ENCODE data around the gene FMN1. TPM values are rescaled to one million over a fixed set of nuclear protein-coding genes. Genes with fewer than 3 reads are reported as not detected.

The FMN1 gene
- total RNA-seq, 4 donors from 2014 or later = 32.6 to 102 (median 63.0) TPM

- intact Hi-C loops (cut with DNase I; ENCODE audit: low total_unique reads) = no loop called here
- 77% methylated on average over 3 of the region's 3 CpGs; no CpG with 5 or more reads in 1 of the 2 donors for WGBS, 2 donors (ENCODE audit: low coverage in 1 of 2)
- no peaks in the 10 kb centered on the region for H3K36me3 ChIP-seq
- no peak overlapping the region for H3K27ac ChIP-seq
- no peaks in the 10 kb centered on the region for H3K27me3 ChIP-seq
- no peaks in the 10 kb centered on the region for H3K4me1 ChIP-seq
- no peak for DNase-seq
- TF ChIP-seq POLR2AphosphoS5 (IDR thresholded peaks at IDR 0.05) = no peak
- TF ChIP-seq CTCF (IDR thresholded peaks at IDR 0.05) = no peak
- TF ChIP-seq EP300 (IDR thresholded peaks at IDR 0.05; ENCODE audit: low read depth) = no peak
- TF ChIP-seq POLR2A (IDR thresholded peaks at IDR 0.05) = no peak
- in situ Hi-C loops (cut with MboI; ENCODE audit: low pct_ligation_motif_present in 1 of 4, low pct_unique_long_range_greater_than_20kb in 1 of 4, low sequenced_read_pairs in 3 of 4) = no loop called here
- no peaks in the 10 kb centered on the region for H3K9me3 ChIP-seq
- H3K4me3 ChIP-seq = no peak overlapping the region
These were observed 443.5 kb downstream of the FMN1 start for GRCh38 chr15:32750979-32751378.

- Histone ChIP-seq H3K36me3 (no peaks in the 10 kb centered on the region), H3K27ac (no peak overlapping the region), H3K4me3 (no peak overlapping the region), H3K9me3 (no peaks in the 10 kb centered on the region), H3K4me1 (no peaks in the 10 kb centered on the region), H3K27me3 (no peaks in the 10 kb centered on the region)
- TF ChIP-seq POLR2AphosphoS5 (IDR thresholded peaks at IDR 0.05) (no peak), CTCF (IDR thresholded peaks at IDR 0.05) (no peak), POLR2A (IDR thresholded peaks at IDR 0.05) (no peak)
- in situ Hi-C loops (cut with MboI; ENCODE audit: low pct_ligation_motif_present in 1 of 4, low pct_unique_long_range_greater_than_20kb in 1 of 4, low sequenced_read_pairs in 3 of 4) = no loop called here
- no peak for DNase-seq
- intact Hi-C loops (cut with DNase I; ENCODE audit: low total_unique reads) = no loop called here
- 89% methylated on average over 4 of the region's 4 CpGs; no CpG with 5 or more reads in 1 of the 2 donors for WGBS, 2 donors (ENCODE audit: low coverage in 1 of 2)
These were observed 446.6 kb downstream of the FMN1 start for GRCh38 chr15:32747921-32748342.

- 92% methylated on average over 4 of the region's 4 CpGs for WGBS, 2 donors (ENCODE audit: low coverage in 1 of 2)
- Histone ChIP-seq H3K27ac (no peak overlapping the region), H3K27me3 (no peaks in the 10 kb centered on the region), H3K9me3 (no peaks in the 10 kb centered on the region), H3K4me3 (no peak overlapping the region), H3K4me1 (no peaks in the 10 kb centered on the region), H3K36me3 (no peaks in the 10 kb centered on the region)
- intact Hi-C loops (cut with DNase I; ENCODE audit: low total_unique reads) = no loop called here
- DNase-seq = no peak
- in situ Hi-C loops (cut with MboI; ENCODE audit: low pct_ligation_motif_present in 1 of 4, low pct_unique_long_range_greater_than_20kb in 1 of 4, low sequenced_read_pairs in 3 of 4) = no loop called here
- TF ChIP-seq POLR2AphosphoS5 (IDR thresholded peaks at IDR 0.05) = no peak
These were observed 448.2 kb downstream of the FMN1 start for GRCh38 chr15:32746116-32746857.

GRCh38 chr15:32743411-32744140 is 450.9 kb downstream of the FMN1 start:
- TF ChIP-seq EP300 (IDR thresholded peaks at IDR 0.05; ENCODE audit: low read depth) (no peak), CTCF (IDR thresholded peaks at IDR 0.05) (no peak), POLR2A (IDR thresholded peaks at IDR 0.05) (no peak), POLR2AphosphoS5 (IDR thresholded peaks at IDR 0.05) (no peak)
- no peaks in the 10 kb centered on the region for H3K4me1 ChIP-seq
- no peaks in the 10 kb centered on the region for H3K27me3 ChIP-seq
- no peak overlapping the region for H3K27ac ChIP-seq
- no peaks in the 10 kb centered on the region for H3K36me3 ChIP-seq
- WGBS, 2 donors (ENCODE audit: low coverage in 1 of 2) = 47 to 75% methylated on average over 2 to 5 of the region's 5 CpGs
- no peak for DNase-seq
- intact Hi-C loops (cut with DNase I; ENCODE audit: low total_unique reads) = no loop called here
- no peaks in the 10 kb centered on the region for H3K9me3 ChIP-seq
- in situ Hi-C loops (cut with MboI; ENCODE audit: low pct_ligation_motif_present in 1 of 4, low pct_unique_long_range_greater_than_20kb in 1 of 4, low sequenced_read_pairs in 3 of 4) = no loop called here
- H3K4me3 ChIP-seq = no peak overlapping the region

Data from transverse colon (tissue), 4 donors.